Mesenteric fat pad (tissue), 1 donor: ENCODE measurements around the gene RSBN1L. TPM values are rescaled to one million over a fixed set of nuclear protein-coding genes. Genes with fewer than 3 reads are reported as not detected.

Experiments used
- DNase-seq: peaks from one replicate; pipeline ENCODE4 v3.0.0-alpha.2; 2020; ENCODE audit warnings: low spot score
- total RNA-seq: library from RNA; stranded (reverse); fragmentation: NEBNext Ultra II Directional; extraction: Animal tissue kit (Norgen Biotek cat#: 25700); gene quantifications from one replicate; pipeline ENCODE4 v1.2.1, GENCODE V29; 2021
- donor health status: DM: yes; HTN: yes; CAD: no.

The RSBN1L gene
- total RNA-seq, 1 donor from 2014 or later = 8.9 TPM

- DNase-seq = no peak
These were observed 31.9 kb downstream of the RSBN1L start for GRCh38 chr7:77727936-77728701.

GRCh38 chr7:77729574-77730348, 33.5 kb downstream of the RSBN1L start:
- DNase-seq = no peak

- no peak for DNase-seq
These were observed 35.5 kb downstream of the RSBN1L start for GRCh38 chr7:77731716-77732115.

- no peak for DNase-seq
These were observed 38.6 kb downstream of the RSBN1L start for GRCh38 chr7:77734659-77735421.

- DNase-seq = no peak
These were observed 39.2 kb downstream of the RSBN1L start for GRCh38 chr7:77735457-77735856.

- no peak for DNase-seq
These were observed 40.7 kb downstream of the RSBN1L start for GRCh38 chr7:77736991-77737390.

GRCh38 chr7:77738382-77738781, 42.1 kb downstream of the RSBN1L start:
- DNase-seq = no peak

GRCh38 chr7:77738871-77739270, 42.6 kb downstream of the RSBN1L start:
- DNase-seq = no peak

- DNase-seq = no peak
These were observed 44.0 kb downstream of the RSBN1L start for GRCh38 chr7:77740257-77740656.

GRCh38 chr7:77743518-77743917, 47.3 kb downstream of the RSBN1L start:
- DNase-seq = no peak

- DNase-seq = no peak
These were observed 49.5 kb downstream of the RSBN1L start for GRCh38 chr7:77745746-77746145.

GRCh38 chr7:77746164-77746823, 50.0 kb downstream of the RSBN1L start:
- DNase-seq = no peak

- no peak for DNase-seq
These were observed 50.5 kb downstream of the RSBN1L start for GRCh38 chr7:77746824-77747165.

GRCh38 chr7:77747178-77747577, 50.9 kb downstream of the RSBN1L start:
- DNase-seq = no peak

- no peak for DNase-seq
These were observed 51.5 kb downstream of the RSBN1L start for GRCh38 chr7:77747718-77748117.

- DNase-seq = no peak
These were observed 55.8 kb downstream of the RSBN1L start for GRCh38 chr7:77752016-77752415.

- DNase-seq = no peak
These were observed 56.9 kb downstream of the RSBN1L start for GRCh38 chr7:77753173-77753572.

GRCh38 chr7:77757589-77757988, 61.3 kb downstream of the RSBN1L start:
- DNase-seq = no peak

- DNase-seq = no peak
These were observed 63.1 kb downstream of the RSBN1L start for GRCh38 chr7:77759294-77759889.

- DNase-seq = no peak
These were observed 64.7 kb downstream of the RSBN1L start for GRCh38 chr7:77760809-77761453.

GRCh38 chr7:77765481-77765880, 69.2 kb downstream of the RSBN1L start:
- DNase-seq = no peak
